H1 (cell line): ENCODE results near the gene NFIC. TPM values are rescaled to one million over a fixed set of nuclear protein-coding genes. Genes with fewer than 3 reads are reported as not detected.

Source experiments
- CHD7 ChIP-seq: fragments of 300-600 bp; sonication (generic); IDR thresholded peaks from 2 replicates; pipeline ENCODE4 v1.7.1; 2012; ENCODE audit warnings: low read length, moderate library complexity, mild to moderate bottlenecking, inconsistent platforms; ENCODE audit not compliant: insufficient replicate concordance
- EZH2 ChIP-seq: fragments of 200-600 bp; sonication (generic); IDR thresholded peaks from 2 replicates; pipeline ENCODE4 v1.7.1; 2012; ENCODE audit warnings: low read depth, mild to moderate bottlenecking, moderate library complexity, low read length, inconsistent platforms; ENCODE audit not compliant: severe bottlenecking
- SP2 ChIP-seq: IDR thresholded peaks from 2 replicates; pipeline ENCODE4 v1.6.1; 2012; ENCODE audit warnings: mild to moderate bottlenecking, low read length, inconsistent platforms
- polyA plus RNA-seq, 7 experiments: library from polyadenylated mRNA; depleted of rRNA in 3 of 7; stranded (reverse) in 5 of 7; unstranded in 2 of 7; fragments of >200 nt in 5 of 7; fragments of 200-250 nt in 2 of 7; gene quantifications; 1 replicate in 5 of 7; 2 replicates in 1 of 7; 4 replicates in 1 of 7; pipeline versions ENCODE4 v1.2.1 to v1.2.3, GENCODE V29; 2011 to 2013; ENCODE audit warnings: missing spikeins in 2 of 7, mixed read lengths in 2 of 7
- total RNA-seq: library from RNA; stranded (reverse); fragmentation: NEBNext Ultra II Directional; extraction: Animal tissue kit (Norgen Biotek cat#: 25700); gene quantifications from 2 replicates; pipeline ENCODE4 v1.2.1, GENCODE V29; 2021

NFIC gene
- total and polyA plus RNA-seq, 2 of the 8 experiments (the other 6 are each of a cell fraction or from before 2014, with no cell fraction given): 0.56 to 3.2 TPM

GRCh38 chr19:3475449-3475848 lies 109.1 kb downstream of the NFIC start (continued):
- no peak for TF ChIP-seq SP2
- TF ChIP-seq EZH2: no peak
- TF ChIP-seq CHD7: no peak
